DLD1 (cell line): ENCODE measurements around the gene ADCY5.

Source experiments
- in situ Hi-C: cut with HindIII; loops from 2 replicates; pipeline ENCODE4 v1.10.0; 2017; ENCODE audit warnings: low sequenced_read_pairs

The ADCY5 gene

DNA sequence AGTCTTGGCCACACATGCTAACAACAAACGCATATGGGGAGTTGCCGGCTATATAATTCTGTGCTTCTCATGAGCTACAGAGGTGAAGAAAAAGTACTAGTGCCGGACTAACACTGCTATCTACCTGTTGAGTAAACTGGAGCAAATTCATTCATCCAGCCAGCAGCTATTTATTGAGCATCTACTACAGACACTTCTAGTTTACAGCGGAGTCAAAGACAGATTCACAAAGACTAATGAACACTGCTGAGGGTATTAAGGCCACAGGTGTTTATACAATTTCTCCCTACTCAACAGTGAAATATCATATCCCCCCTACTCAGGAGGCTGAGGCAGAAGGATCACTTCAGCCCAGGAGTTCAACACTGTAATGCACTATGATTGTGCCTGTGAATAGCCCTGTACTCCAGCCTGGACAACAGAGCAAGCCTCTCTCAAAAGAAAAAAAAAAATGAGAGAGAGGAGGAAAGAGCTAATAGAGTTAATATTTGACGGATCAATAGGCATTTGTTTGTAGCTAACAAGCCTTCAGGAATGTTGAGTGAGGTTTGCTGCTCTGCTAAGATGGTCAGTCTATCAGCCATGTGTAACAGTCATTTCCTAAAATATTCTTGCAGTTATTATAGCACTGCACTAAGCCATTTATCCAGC is 17.8 kb downstream of the ADCY5 start:
- in situ Hi-C loops = no loop called here

DNA sequence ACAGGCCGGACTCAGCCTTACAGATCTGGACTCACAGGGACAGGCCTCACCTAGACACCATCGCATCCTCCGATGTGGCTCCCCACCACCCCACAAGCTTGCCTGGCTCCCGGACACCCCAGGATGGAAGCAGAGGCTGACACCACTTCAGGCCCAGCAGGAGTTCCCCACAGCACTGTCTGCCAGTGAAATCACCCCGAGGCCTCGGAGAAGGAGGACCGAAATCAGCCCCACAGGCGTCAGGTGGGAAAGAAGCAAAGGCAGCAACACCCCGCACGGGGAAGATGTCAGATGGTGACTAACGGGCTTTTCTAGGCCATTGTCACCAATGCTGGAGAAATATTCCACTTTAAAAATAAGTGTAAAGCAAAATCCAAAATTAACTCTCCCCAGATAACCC is 18.6 kb downstream of the ADCY5 start:
- in situ Hi-C loops = no loop called here

DNA sequence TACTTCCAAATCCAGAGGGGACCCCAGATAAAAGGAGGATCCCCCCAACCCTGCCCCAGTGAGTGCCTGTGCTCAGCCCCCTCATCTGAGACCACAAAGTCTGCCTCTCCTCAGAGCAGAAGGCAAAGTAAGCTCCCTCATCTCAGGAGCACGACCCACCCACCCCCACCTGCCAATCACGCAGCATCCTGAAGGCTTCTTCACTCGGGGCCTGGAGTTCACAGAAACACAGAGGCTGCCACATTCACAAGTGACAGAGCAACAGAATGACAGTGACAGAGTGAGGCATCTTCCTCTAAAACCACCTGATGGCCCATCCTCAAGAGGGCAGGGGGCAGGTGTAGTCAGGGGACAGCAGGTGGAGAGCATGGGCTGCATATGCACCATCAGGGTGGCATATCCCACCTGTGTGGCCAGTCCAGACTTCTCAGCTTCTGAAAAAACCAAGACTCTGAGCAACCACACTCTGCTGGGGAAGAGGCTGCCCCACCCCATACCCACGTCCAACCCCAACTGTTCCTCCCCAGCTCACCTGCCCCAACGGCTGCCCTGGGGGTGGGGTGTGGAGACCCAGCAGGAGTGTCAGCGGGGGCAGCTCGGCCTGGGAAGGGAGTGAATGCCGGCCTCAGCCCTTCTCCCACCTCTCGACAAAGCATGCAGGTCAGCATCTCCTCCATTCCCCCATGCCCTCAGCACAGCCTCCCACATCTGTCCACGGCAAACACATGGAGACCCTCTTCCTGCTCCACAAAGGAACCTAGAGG is 19.3 kb downstream of the ADCY5 start:
- in situ Hi-C loops = no loop called here

DNA sequence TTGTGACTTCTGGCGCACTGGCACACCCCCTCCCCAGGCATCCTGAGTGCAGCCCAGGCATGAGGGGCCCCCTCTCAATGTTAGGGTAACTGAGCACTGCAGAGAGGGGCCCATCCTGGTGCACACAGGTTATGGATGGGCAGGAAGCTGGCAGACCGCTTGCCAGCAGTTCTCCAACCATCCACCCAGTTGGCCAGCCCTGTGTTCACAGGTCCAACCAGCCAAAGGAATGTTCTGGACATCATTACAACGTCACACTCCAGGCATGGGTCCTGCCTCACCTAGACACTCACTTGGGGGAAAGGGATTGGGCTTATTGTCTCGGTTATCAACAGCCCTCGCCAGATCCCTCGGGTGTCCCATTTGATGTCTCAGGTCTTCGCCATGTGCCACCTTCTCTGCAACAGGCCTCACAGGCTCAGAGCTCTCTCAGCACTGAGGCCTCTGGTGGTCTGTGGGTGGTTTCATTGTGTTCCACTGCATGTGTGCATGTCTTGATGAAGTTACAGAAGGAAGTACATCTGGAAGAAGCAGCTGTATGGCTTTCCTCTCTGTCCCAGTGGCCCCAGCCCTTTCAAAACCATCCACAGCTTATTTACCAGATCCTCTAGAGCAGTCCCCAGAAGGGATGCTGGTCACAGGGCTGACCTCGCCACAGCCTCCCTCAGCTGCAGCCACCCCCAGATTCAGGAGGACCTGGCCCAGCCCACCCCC is 23.7 kb downstream of the ADCY5 start:
- in situ Hi-C loops = no loop called here

DNA sequence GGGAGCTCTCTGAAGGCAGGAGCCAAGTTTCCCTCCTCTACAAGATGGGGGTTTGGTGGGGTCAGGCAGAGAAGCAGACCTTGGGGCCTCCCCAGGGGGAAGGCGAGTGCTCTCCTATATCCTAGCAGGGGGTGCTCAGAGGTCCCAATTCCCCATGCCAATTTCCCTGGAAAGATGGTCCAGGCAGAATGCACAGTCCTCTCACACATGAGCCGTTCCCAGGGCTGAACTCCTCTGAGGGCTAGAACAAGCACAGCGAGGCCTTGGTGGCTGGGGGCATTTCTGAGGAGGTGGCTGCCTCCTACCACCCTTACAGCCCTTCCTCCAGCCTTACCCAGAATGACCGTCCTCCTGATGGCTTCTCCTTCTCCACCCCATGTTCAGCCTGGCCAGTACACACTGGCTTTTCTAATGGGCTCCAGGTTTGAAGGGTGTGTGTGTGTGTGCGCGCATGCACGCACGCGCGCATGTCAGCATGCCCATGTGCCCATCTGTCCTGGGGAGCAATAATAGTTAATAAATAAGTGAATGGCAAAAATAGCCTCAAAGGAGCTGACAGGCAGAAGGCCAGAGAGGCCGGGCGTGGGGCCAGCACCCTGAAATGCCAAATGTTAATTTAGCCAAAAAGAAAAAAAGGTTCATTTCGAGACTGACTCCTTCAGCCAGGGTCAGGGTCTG is 24.4 kb downstream of the ADCY5 start:
- in situ Hi-C loops = no loop called here

DNA sequence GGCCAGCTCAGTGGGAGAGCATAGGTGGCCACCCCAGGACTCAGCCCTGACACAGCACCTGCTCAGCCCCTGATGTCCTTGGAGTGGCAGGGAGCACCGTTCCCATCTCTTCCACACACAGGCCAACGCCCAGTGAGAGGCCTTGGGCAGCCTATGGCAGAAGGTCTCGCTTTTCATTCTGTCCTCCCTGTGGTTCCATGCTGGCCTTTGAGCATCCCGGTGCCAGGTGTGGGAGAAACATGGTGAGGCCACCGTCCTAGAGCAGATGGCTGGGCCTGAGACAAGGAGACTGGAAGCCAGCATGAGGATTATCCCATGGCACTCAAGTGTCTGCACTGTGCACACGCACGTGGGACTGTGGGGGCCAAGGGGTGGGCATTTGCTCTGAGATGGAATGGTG is 25.1 kb downstream of the ADCY5 start:
- in situ Hi-C loops = no loop called here

DNA sequence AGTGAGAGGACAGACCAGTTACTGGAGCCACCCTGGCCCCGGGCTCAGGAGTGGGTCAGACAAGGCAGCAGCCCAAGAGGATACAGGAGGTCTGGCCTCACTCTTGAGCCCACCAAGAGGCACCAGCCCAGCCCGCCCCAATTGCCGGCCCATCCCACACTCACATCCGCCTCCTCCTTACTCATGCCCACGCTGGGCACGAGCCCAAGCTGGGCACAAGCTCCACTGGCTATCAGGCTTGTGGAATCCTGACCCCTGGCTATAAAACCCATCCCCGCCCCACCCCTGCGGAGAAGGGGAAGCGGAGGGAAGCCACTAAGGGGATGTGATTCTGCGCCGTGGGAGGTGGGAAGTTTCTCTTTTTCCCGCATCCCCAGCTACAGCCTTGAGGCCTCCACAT is 25.9 kb downstream of the ADCY5 start:
- in situ Hi-C loops = no loop called here

DNA sequence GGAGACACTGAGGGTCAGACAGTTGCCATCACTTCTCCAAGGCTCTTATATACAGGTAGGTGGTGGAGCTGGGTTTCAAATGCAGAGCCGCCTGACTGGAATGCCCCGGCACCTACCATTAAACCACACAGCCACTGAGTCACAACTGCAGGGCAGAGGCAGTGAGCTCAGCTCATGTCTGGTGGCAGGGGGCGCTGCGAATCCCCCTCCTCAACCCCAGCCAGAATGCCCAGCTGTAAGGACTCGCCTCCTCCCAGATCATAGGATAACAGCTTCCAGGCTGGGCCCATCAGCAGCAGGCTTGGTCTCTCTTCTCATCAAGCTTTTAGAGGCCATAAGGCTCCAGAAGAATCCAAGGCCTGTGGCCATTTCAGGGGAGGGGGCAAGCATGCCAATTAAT is 26.4 kb downstream of the ADCY5 start:
- in situ Hi-C loops = no loop called here

DNA sequence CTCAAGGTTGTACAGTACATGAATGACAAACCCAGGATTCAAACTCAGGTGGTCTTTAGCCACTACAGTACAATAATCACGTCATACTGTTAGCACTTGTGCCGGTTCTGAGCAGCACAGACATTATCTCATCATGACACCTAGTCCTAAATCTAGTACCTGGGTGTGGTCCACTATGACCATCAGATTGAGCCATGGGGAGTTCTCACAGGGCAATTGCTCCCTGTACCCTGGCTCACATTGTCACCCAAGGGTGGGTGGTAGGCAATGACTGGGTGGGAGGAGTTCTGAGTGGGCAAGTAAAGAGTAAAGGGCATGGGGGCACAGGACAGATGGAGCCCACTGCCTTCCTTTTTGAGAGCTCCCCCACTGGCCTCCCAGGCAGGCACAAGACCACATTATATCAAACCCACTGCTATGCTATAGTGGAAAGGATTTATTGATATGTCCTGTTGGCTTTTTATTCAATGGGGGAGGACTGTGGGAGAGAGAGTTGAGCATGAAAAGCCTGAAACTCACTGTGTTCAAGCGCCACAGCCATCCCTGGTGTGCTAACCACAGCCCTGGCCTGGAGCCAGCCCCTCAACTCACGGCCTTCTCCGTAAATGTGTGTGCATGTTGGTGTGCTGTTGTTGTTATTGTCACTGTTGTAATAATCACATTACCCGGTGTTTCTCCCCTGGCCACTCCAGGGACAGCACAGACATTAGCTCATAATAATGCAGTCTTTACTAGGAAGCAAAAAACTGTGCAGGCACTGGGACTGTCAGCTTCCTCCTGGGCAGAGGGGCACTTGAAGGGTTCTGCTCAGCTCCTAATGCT is 27.3 kb downstream of the ADCY5 start:
- in situ Hi-C loops = no loop called here

DNA sequence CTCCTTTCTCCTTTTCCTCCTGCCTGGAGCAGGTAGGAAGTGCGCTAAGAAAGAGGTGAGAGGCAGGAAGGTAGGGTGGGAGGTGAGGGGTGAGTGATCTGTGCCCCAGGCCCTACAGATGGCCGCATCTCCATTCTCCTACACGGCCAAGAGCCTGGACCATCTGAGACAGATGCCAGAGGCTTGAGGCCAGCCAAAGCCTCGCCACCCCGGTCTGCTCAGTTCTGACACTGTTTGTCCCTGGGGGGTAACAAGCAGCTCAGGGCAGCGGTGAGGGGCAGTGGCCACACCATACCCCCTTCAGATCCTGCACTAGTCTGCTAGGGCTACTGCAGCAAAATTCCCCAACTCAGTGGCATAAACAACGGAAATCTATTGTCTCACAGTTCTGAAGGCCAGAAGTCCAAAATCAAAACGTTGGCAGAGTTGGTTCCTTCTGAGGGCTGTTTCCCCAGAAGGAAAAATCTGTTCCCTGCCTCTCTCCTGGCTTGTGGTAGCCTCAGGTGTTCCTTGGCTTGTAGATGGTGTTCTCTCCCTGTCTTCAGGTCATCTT is 28.4 kb downstream of the ADCY5 start:
- in situ Hi-C loops = no loop called here

DNA sequence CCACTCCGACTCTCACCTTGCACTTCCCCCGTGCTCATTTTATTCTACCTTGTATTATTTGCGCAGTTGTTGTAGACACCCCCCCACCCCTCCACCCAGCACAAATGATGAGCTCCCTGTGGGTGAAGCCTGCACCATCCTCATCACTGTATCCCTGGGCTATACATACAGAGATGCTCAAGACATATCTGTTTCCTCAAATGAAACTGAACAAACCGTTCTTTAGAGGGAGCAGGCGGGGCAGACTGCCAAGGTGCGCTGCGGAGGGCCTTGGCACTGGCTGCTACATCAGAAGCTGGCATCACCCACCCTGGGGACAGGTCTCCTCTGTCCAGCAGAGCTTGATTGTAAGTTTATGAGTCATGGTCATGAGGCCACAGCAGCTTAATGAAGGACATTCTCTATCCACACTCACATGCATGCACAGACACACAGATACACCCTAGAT is 29.0 kb downstream of the ADCY5 start:
- in situ Hi-C loops = no loop called here

DNA sequence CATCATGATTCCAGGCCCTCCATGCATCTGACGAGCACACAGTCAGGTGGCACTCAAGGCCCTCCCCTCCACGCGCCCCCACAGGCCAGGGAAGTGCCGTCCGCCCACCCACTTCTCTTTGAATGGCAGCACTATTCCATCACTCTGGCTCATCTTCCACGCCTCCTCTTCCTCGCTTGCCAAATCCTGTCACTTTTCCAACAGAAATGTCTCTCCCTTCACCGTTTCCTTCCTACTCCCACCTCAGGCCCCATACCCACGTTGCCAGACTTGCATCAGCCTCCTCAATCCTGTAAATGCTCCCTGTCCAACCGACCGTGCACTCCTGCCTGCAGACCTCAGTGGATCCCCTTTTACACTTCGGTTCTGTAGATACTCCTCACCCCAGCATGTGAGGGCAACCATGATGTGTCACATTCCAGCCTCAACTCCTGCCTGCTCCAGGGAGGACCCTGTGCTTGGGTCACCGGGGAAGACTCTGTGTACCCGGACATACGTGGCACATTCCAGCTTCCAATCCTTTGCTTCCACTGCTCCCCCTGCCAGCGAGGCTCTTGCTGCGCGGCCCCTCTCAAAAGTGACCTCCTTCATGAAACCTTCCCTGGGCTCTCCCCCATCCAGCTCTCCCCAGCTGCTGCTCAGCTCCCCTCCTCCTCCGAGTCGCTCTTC is 29.6 kb downstream of the ADCY5 start:
- in situ Hi-C loops = no loop called here

DNA sequence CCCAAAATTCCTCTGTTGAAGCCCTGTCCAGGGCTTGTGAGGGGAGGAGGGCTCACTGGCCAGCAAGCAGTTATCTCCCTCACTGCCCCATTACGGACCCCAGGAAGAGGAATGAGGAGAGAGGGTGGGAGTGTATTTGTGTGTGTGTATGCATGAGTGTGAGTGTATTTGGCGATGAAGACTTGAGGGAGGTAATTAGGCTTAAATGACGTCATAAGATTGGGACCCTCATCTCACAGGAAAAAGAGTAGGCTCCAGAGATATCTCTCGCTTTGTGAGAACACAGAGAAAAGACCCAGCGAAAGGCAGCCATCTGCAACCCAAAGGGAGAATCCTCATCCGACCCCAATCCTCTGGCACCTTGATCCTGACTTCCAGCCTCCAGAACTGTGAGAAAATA is 32.2 kb downstream of the ADCY5 start:
- in situ Hi-C loops = no loop called here

DNA sequence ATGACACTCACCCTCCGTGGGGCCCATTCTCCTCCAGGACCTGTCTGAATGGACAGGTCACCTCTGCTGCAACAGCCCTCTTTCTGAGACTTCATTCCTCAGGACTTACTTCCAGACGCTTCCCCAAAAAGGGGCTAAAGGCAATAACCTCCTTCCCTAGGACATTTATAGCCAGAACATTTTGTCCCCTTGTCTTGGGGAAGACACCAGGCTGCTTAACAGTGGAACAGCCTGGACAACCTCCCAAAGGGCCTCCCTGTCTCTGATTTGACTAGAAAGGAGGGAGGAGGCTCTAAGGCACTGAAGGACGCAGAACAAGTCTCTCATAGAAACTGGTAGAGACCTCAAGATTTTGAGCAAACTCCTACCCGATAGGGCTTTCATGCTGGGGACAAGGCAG is 32.7 kb downstream of the ADCY5 start:
- in situ Hi-C loops = no loop called here

DNA sequence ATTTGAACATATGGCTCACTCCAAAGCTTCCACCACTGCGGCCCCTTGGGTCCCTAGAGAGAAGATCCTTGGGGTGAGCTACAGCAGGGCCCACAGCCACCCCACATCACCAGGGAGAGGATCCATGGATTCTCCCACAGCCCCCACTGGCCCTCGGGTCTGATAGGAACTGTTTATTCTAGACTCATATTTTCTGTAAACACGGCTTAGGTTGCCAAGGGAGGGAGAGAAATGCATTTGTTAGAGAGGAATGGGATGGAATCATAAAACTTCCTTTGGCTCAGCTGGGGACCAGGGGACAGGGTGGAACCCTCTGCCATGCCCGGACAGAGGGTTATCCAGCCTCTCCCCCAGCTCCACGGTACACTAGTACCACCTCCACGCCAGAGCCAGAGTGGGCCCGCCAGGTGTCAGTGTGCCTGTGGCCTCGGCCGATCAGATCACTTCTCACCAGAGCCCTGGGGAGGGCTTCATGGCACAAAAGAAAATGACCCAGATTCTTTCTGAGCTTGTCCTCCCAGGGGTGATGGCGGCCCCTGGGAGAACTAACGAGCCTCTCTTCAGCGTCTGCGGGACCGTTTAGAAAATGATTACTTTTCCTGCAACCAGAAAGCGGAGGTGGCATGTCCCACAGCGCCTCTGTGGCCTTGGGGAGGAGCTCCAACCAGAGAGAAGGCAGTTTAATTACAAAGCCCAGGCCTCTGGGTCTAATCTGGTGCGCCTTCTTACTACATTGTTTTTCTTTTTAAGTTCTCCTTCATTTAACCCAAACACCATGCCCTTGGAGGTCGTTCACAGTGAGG is 33.7 kb downstream of the ADCY5 start:
- in situ Hi-C loops = no loop called here

DNA sequence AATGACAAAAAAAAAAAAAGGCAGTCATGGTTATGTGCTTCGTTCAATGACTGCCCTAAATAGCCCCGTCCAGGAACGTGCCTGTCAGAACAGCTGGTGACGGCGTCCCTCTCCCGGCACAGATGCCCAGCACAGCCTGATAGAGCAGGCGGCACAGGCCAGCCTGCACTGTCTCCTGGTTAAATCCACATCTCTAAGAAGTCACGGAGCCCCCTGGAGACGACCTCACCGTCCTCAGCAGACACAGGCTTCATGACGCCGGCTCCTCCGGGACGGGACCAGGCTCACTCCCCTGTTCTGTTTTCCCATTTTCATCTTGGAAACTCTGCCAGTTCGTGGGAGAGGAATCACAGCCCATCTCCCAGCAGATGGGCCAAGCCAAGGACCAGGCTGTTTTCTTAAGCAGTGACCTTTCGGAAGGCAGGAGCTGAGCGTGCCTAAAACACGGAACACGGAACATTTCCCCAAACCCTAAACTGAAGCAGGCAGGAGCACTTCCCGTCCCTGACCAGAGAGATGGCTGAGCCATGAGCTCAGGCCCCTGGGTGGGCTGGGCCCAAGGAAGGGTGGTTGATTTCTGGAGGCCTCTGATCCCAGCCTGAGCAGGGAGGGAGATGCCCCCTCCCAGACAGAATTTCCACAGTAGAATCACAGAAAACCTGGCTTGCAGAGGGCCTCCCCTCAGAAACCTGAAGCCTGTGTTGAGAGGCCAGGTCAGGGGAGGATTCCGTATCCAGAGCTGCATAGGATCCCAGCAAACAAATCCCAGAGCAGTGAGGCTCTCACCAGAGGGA is 35.9 kb downstream of the ADCY5 start:
- in situ Hi-C loops = no loop called here

DNA sequence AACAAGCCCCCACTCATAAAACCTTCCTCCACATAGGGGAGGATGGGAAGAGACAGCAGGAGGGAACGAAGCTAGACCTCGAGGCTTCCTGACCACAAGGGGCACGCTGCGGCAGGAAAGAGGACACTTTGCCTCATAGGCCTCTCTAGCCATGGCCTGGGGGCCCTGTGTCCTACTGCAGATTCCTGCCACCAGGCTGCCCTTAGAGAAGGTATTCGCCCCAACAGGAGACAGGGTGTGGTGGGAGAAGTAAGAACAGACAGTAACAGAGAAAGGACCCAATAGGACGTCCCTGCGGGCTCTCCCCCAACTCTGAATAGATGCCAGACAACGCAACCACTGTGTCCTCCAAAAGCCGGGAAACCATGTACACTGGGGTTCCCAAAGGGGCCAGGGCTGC is 36.8 kb downstream of the ADCY5 start:
- in situ Hi-C loops = no loop called here

DNA sequence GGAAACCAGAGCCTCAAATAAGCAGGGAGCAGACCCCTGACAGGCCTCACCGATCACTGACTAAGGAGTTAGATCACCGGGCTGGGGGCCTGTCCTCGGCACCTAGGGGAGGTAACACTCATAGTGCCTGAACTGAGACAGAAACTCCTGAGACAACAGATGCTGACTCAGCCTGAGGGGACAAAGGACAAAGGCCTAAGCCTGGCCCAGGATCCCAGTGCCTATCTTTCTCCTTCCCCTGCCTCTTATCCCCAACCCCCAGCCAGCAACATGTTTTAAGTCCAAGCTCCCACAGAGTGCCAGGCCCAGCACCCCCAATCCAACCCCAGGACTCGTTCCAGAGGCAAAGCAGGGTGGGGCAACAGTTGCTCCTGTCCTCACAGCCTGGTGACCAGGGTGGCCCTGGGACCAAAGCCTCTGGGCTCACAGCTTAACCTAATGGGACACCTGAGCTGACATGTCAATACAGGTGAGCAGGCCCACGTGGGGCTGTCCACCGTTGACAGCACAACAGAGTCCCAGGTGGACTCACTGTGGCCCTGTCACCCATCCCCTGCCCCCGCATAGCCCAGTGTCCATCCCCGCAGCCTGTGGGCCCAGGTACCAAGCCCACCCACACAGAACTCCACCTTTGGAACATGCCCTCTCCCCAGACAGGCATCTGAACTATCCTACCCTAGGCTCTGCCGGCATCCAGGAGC is 37.4 kb downstream of the ADCY5 start:
- in situ Hi-C loops = no loop called here
